Measurements from ENCODE around the gene LRFN2.

DNA sequence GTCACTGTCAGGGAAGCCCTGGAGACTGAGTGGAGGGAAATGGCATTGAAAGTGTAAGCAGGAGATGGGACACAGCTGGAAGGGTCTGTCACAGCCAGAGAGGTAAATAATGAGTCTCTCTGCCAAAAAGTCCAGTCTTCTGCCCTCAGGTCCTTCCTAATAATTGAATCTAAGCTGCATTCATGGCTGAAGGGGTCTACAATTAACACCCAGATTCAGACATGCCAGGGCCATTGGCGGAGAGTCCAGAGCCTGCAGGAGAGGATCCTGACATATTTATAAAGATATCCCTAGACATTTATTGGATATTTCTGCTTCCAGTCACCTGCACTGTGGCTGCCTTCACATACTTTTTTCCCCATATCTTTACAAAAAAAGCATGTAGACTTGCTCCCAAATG, 89.0 kb downstream of the LRFN2 start:
- TF ChIP-seq, protein P1, sequence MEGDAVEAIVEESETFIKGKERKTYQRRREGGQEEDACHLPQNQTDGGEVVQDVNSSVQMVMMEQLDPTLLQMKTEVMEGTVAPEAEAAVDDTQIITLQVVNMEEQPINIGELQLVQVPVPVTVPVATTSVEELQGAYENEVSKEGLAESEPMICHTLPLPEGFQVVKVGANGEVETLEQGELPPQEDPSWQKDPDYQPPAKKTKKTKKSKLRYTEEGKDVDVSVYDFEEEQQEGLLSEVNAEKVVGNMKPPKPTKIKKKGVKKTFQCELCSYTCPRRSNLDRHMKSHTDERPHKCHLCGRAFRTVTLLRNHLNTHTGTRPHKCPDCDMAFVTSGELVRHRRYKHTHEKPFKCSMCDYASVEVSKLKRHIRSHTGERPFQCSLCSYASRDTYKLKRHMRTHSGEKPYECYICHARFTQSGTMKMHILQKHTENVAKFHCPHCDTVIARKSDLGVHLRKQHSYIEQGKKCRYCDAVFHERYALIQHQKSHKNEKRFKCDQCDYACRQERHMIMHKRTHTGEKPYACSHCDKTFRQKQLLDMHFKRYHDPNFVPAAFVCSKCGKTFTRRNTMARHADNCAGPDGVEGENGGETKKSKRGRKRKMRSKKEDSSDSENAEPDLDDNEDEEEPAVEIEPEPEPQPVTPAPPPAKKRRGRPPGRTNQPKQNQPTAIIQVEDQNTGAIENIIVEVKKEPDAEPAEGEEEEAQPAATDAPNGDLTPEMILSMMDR (IDR thresholded peaks at IDR 0.05), result no peak
- TF ChIP-seq EP300 (IDR thresholded peaks at IDR 0.05), result no peak
- no peak for TF ChIP-seq POLR2A (IDR thresholded peaks at IDR 0.05)
